Smooth muscle cell (in vitro differentiated cells): ENCODE results near the gene RAB27A. TPM values are rescaled to one million over a fixed set of nuclear protein-coding genes. Genes with fewer than 3 reads are reported as not detected.

ENCODE experiments used
- DNase-seq: peaks from one replicate; lab custom pipeline; 2025; ENCODE audit not compliant: unreplicated experiment; lab: John Stamatoyannopoulos, UW
- H2AFZ ChIP-seq: fragments of 200-600 bp; sonication (generic); 2 replicates; pipeline ENCODE4 v1.6.0; 2016; ENCODE audit warnings: antibody characterized with exemption, low read depth, mild to moderate bottlenecking
- H3F3A ChIP-seq: fragments of 200-600 bp; sonication (generic); 2 replicates; pipeline ENCODE4 v1.6.0; 2017; ENCODE audit warnings: antibody characterized with exemption, low read depth
- H3K27ac ChIP-seq: fragments of 200-600 bp; sonication (generic); 2 replicates; pipeline ENCODE4 v1.5.1; 2016; ENCODE audit warnings: low read depth, mild to moderate bottlenecking
- H3K27me3 ChIP-seq: fragments of 200-600 bp; sonication (generic); 2 replicates; pipeline ENCODE4 v1.6.1; 2016; ENCODE audit warnings: low read depth, mild to moderate bottlenecking
- H3K36me3 ChIP-seq: fragments of 200-600 bp; sonication (generic); 2 replicates; pipeline ENCODE4 v1.5.1; 2016; ENCODE audit warnings: low read depth
- H3K4me1 ChIP-seq: fragments of 200-600 bp; sonication (generic); 2 replicates; pipeline ENCODE4 v1.5.1; 2016; ENCODE audit warnings: low read depth
- H3K4me2 ChIP-seq: fragments of 200-600 bp; sonication (generic); 2 replicates; pipeline ENCODE4 v1.6.0; 2016; ENCODE audit warnings: mild to moderate bottlenecking
- H3K4me3 ChIP-seq: fragments of 200-600 bp; sonication (generic); 2 replicates; pipeline ENCODE4 v1.5.1; 2016; ENCODE audit warnings: mild to moderate bottlenecking
- H3K79me2 ChIP-seq: fragments of 200-600 bp; sonication (generic); 2 replicates; pipeline ENCODE4 v1.6.0; 2016; ENCODE audit warnings: low read depth, mild to moderate bottlenecking
- H3K9ac ChIP-seq: fragments of 200-600 bp; sonication (generic); 2 replicates; pipeline ENCODE4 v1.6.0; 2016; ENCODE audit warnings: low read depth
- H3K9me3 ChIP-seq: fragments of 200-600 bp; sonication (generic); replicated peaks from 2 replicates; pipeline ENCODE4 v1.5.1; 2016; ENCODE audit warnings: low read depth
- H4K20me1 ChIP-seq: fragments of 200-600 bp; sonication (generic); 2 replicates; pipeline ENCODE4 v1.6.0; 2016; ENCODE audit warnings: low read depth
- WGBS: methylation state at CpG from one replicate; pipeline ENCODE4 v1.1.7; 2016; ENCODE audit warnings: low lambda C conversion rate; 5-methylcytosine and 5-hydroxymethylcytosine counted together
- polyA plus RNA-seq: library from polyadenylated mRNA; unstranded; fragments of >200 nt; fragmentation: Nextera tagmentation; extraction: Ambion mirVana; gene quantifications from 2 replicates; pipeline ENCODE4 v1.2.1, GENCODE V29; 2016
- total RNA-seq: library from RNA; depleted of rRNA; stranded (reverse); fragments of >200 nt; gene quantifications from 2 replicates; pipeline ENCODE4 v1.2.3, GENCODE V29; 2014
- TF ChIP-seq, protein P1 (sequence below): fragments of 200-600 bp; sonication (generic); IDR thresholded peaks from 2 replicates; pipeline ENCODE4 v1.5.1; 2017; ENCODE audit warnings: borderline replicate concordance, mild to moderate bottlenecking, antibody characterized with exemption; ENCODE audit not compliant: insufficient read depth, poor library complexity, severe bottlenecking

Gene RAB27A
- total and polyA plus RNA-seq, 2 experiments from 2014 or later: 14.6 to 15.6 TPM

DNA sequence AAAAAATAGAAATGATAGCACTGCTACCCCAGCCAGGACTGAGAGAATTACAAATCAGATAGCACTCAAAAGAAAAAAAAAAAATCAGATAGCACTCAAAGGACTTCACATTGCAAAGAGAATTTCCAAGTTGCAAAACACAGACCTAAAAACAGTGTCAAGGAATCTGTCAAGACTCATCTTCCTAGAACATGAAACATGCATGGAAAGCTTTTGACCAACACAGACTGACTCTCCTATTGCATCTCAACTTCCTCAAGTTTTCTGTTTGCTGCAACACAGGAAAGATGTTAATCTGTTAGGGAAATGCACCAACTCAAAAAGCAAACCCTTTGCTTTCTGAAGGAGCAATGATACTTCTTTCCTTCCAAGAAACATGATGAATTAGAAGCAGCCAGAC is 42.3 kb downstream of the RAB27A start:
- Histone ChIP-seq H4K20me1 (no peaks in the 10 kb centered on the region), H3F3A (no peaks in the 10 kb centered on the region), H2AFZ (no peak overlapping the region), H3K4me3 (no peak overlapping the region), H3K4me1 (no peaks in the 10 kb centered on the region), H3K36me3 (no peaks in the 10 kb centered on the region), H3K4me2 (no peak overlapping the region), H3K79me2 (peaks cover 4% of the 10 kb centered on the region), H3K9ac (no peak overlapping the region), H3K9me3 (no peaks in the 10 kb centered on the region), H3K27me3 (no peaks in the 10 kb centered on the region), H3K27ac (no peak overlapping the region)
- no peak for DNase-seq
- TF ChIP-seq, protein P1, sequence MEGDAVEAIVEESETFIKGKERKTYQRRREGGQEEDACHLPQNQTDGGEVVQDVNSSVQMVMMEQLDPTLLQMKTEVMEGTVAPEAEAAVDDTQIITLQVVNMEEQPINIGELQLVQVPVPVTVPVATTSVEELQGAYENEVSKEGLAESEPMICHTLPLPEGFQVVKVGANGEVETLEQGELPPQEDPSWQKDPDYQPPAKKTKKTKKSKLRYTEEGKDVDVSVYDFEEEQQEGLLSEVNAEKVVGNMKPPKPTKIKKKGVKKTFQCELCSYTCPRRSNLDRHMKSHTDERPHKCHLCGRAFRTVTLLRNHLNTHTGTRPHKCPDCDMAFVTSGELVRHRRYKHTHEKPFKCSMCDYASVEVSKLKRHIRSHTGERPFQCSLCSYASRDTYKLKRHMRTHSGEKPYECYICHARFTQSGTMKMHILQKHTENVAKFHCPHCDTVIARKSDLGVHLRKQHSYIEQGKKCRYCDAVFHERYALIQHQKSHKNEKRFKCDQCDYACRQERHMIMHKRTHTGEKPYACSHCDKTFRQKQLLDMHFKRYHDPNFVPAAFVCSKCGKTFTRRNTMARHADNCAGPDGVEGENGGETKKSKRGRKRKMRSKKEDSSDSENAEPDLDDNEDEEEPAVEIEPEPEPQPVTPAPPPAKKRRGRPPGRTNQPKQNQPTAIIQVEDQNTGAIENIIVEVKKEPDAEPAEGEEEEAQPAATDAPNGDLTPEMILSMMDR: no peak

DNA sequence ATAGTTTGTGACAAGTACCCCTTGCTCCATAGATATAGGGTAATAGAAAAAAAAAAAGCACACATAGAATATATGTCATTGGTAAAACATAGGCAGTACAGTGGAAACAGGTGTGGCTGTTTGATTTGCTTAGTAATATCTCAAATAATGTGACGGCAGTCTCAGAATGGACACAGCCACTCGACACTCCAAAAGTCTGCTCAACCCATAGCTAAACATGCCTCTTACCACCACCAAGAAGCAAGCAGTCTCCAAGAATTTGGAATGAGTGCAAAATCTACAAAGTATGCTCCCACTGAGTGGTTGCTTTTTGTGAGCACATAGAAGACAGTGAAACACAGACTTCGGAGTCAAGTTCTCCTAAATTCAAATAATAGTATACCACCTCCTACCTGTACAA is 43.0 kb downstream of the RAB27A start:
- Histone ChIP-seq H4K20me1 (no peaks in the 10 kb centered on the region), H3K9me3 (no peaks in the 10 kb centered on the region), H2AFZ (no peak overlapping the region), H3K27me3 (no peaks in the 10 kb centered on the region), H3K36me3 (no peaks in the 10 kb centered on the region), H3K4me2 (no peak overlapping the region), H3K4me1 (no peaks in the 10 kb centered on the region), H3K27ac (no peak overlapping the region), H3F3A (no peaks in the 10 kb centered on the region), H3K4me3 (no peak overlapping the region), H3K9ac (no peak overlapping the region), H3K79me2 (no peaks in the 10 kb centered on the region)
- no peak for DNase-seq
- 98% methylated on average over 3 of the region's 3 CpGs for WGBS
- TF ChIP-seq, protein P1: no peak

DNA sequence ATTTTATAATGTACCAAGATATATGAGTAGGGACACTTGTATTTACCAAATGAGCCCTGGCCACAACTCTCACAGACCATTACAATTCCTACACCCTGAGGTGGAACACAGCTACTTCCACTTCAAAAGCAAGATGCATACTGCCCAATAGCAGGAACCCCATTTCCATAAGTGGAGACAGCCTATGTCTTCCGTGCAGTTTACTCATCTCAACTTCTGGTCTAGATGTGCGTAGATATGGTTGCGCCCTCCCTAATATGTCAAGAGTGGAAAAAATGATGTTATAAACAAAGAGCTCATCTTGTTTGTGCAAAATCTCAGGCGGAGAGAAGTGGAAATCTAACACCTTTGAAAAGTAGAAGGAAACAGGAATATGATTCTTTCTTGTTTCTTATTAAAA is 44.6 kb downstream of the RAB27A start:
- H3K9me3 ChIP-seq: no peaks in the 10 kb centered on the region
- H3K4me1 ChIP-seq: no peaks in the 10 kb centered on the region
- H3F3A ChIP-seq: no peaks in the 10 kb centered on the region
- TF ChIP-seq, protein P1: no peak
- no peak for DNase-seq
- no peaks in the 10 kb centered on the region for H4K20me1 ChIP-seq
- 94% methylated on average over 4 of the region's 4 CpGs for WGBS
- H3K36me3 ChIP-seq: no peaks in the 10 kb centered on the region
- H2AFZ ChIP-seq: no peak overlapping the region
- H3K79me2 ChIP-seq: no peaks in the 10 kb centered on the region
- H3K9ac ChIP-seq: no peak overlapping the region
- H3K27me3 ChIP-seq: no peaks in the 10 kb centered on the region
- H3K4me2 ChIP-seq: no peak overlapping the region
- no peak overlapping the region for H3K4me3 ChIP-seq
- H3K27ac ChIP-seq: no peak overlapping the region

DNA sequence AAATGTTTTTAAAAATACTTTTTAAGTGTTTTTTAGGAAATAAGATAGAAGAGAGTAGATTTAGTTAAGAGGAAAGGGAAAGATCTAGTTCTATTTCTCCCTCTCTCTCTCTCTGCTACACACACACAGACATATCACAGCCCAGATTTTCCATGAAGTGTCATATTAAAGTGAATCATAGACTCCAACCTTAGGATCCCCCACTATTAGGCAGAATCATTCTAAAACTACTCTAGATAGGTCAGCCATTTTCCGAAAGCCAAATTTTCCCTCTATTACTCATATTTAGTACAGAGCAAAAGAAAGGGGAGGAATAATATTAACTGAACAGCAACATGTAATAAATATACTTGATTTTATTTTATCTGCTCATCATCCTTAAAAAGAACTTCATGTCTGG is 47.7 kb downstream of the RAB27A start:
- Histone ChIP-seq H3K79me2 (no peaks in the 10 kb centered on the region), H3K9me3 (no peaks in the 10 kb centered on the region), H3K4me3 (no peak overlapping the region), H3K27me3 (no peaks in the 10 kb centered on the region), H3K4me2 (no peak overlapping the region), H3K27ac (no peak overlapping the region), H3F3A (no peaks in the 10 kb centered on the region), H2AFZ (no peak overlapping the region), H3K36me3 (no peaks in the 10 kb centered on the region), H3K4me1 (no peaks in the 10 kb centered on the region), H4K20me1 (no peaks in the 10 kb centered on the region), H3K9ac (no peak overlapping the region)
- no peak for DNase-seq
- TF ChIP-seq, protein P1: no peak
- 0% methylated on average over 1 of the region's 1 CpG for WGBS
